IPS-18c (cell line): ENCODE results near the gene SIM1.
A peak's percentile ranks its signal among the peaks of the same experiment; 100 is the strongest.

Experiments
- H3K4me3 ChIP-seq: 2 replicates; pipeline ENCODE4 v1.7.0; 2013; ENCODE audit warnings: low read depth, mild to moderate bottlenecking, low read length, moderate library complexity; ENCODE audit not compliant: insufficient read depth
- H3K9me3 ChIP-seq: one replicate; pipeline ENCODE4 v1.6.1; 2013; ENCODE audit warnings: mild to moderate bottlenecking, low read length, moderate library complexity; ENCODE audit not compliant: control insufficient read depth, insufficient read depth

Gene SIM1

GRCh38 chr6:100464903-100465700 lies at the start of gene SIM1:
SIM1 (minus strand) TSS chr6:100464921; CDS start chr6:100463468, 1,453 bp downstream.
- H3K4me3 ChIP-seq: peak within 1 kb of the TSS; percentile 57
- no peaks in the 10 kb centered on the region for H3K9me3 ChIP-seq

- Histone ChIP-seq H3K4me3 (no peak overlapping the region), H3K9me3 (no peaks in the 10 kb centered on the region)
Measured at GRCh38 chr6:100512203-100512862, 47.6 kb upstream of the SIM1 start.

GRCh38 chr6:100509101-100509500 lies 44.4 kb upstream of the SIM1 start:
- Histone ChIP-seq H3K4me3 (no peak overlapping the region), H3K9me3 (no peaks in the 10 kb centered on the region)

- Histone ChIP-seq H3K4me3 (no peak overlapping the region), H3K9me3 (no peaks in the 10 kb centered on the region)
Measured at GRCh38 chr6:100506651-100507050, 41.9 kb upstream of the SIM1 start.

GRCh38 chr6:100504786-100505737 lies 40.3 kb upstream of the SIM1 start:
- no peaks in the 10 kb centered on the region for H3K9me3 ChIP-seq

GRCh38 chr6:100503043-100503705 lies 38.5 kb upstream of the SIM1 start:
- Histone ChIP-seq H3K9me3 (no peaks in the 10 kb centered on the region), H3K4me3 (no peak overlapping the region)

More at GRCh38 chr6:100504786-100505737, 40.3 kb upstream of the SIM1 start:
- H3K4me3 ChIP-seq: no peak overlapping the region

GRCh38 chr6:100493206-100493888 lies 28.6 kb upstream of the SIM1 start:
- Histone ChIP-seq H3K4me3 (no peak overlapping the region), H3K9me3 (no peaks in the 10 kb centered on the region)

GRCh38 chr6:100491952-100492670 lies 27.4 kb upstream of the SIM1 start:
- Histone ChIP-seq H3K4me3 (no peak overlapping the region), H3K9me3 (no peaks in the 10 kb centered on the region)

- Histone ChIP-seq H3K9me3 (no peaks in the 10 kb centered on the region), H3K4me3 (no peak overlapping the region)
Measured at GRCh38 chr6:100490065-100490464, 25.3 kb upstream of the SIM1 start.

GRCh38 chr6:100488244-100488643 lies 23.5 kb upstream of the SIM1 start:
- Histone ChIP-seq H3K4me3 (no peak overlapping the region), H3K9me3 (no peaks in the 10 kb centered on the region)

- no peak overlapping the region for H3K4me3 ChIP-seq
- H3K9me3 ChIP-seq: no peaks in the 10 kb centered on the region
Measured at GRCh38 chr6:100487638-100488037, 22.9 kb upstream of the SIM1 start.

GRCh38 chr6:100485268-100485667 lies 20.5 kb upstream of the SIM1 start:
- no peak overlapping the region for H3K4me3 ChIP-seq

GRCh38 chr6:100484474-100484873 lies 19.8 kb upstream of the SIM1 start:
- H3K4me3 ChIP-seq: no peak overlapping the region
- no peaks in the 10 kb centered on the region for H3K9me3 ChIP-seq

More at GRCh38 chr6:100485268-100485667, 20.5 kb upstream of the SIM1 start:
- H3K9me3 ChIP-seq: no peaks in the 10 kb centered on the region

GRCh38 chr6:100482698-100483097 lies 18.0 kb upstream of the SIM1 start:
- no peaks in the 10 kb centered on the region for H3K9me3 ChIP-seq
- no peak overlapping the region for H3K4me3 ChIP-seq

GRCh38 chr6:100479179-100480035 lies 14.7 kb upstream of the SIM1 start:
- H3K4me3 ChIP-seq: no peak overlapping the region
- H3K9me3 ChIP-seq: no peaks in the 10 kb centered on the region
